Heart left ventricle (tissue), 16 donors: Measurements from ENCODE around the gene GAREM1. TPM values are rescaled to one million over a fixed set of nuclear protein-coding genes. Genes with fewer than 3 reads are reported as not detected.

Experiments used
- ATAC-seq, 4 donors: fragments of 200-7000 bp; cut with Tn5 transposase; one replicate each; pipeline ENCODE4 v1.9.1; 2020 to 2022; ENCODE audit warnings: moderate library complexity in 4 of 4, mild to moderate bottlenecking in 3 of 4, moderate number of reproducible peaks in 1 of 4
- DNase-seq, 5 donors: peaks; one replicate each; pipeline ENCODE4 v3.0.0-alpha.2; 2020
- H3K27ac ChIP-seq, 12 donors: fragments of 200-600 bp; sonication (generic) in 4 of 12; one replicate each; pipeline versions ENCODE4 v1.5.0 to v1.8.0; 2016 to 2022; ENCODE audit warnings: mild to moderate bottlenecking in 2 of 12
- H3K27me3 ChIP-seq, 9 donors: fragments of 200-600 bp; sonication (generic) in 2 of 9; one replicate each; pipeline versions ENCODE4 v1.5.1 to v1.8.0; 2016 to 2022; ENCODE audit warnings: mild to moderate bottlenecking in 3 of 9
- H3K36me3 ChIP-seq, 9 donors: fragments of 200-600 bp; sonication (generic) in 2 of 9; one replicate each; pipeline versions ENCODE4 v1.5.0 to v1.8.0; 2018 to 2022; ENCODE audit warnings: mild to moderate bottlenecking in 2 of 9
- H3K4me1 ChIP-seq, 12 donors: fragments of 200-600 bp; sonication (generic) in 4 of 12; one replicate each; pipeline versions ENCODE4 v1.5.0 to v1.8.0; 2016 to 2022; ENCODE audit warnings: mild to moderate bottlenecking in 3 of 12
- H3K4me3 ChIP-seq, 12 donors: fragments of 200-600 bp; sonication (generic) in 4 of 12; one replicate each; pipeline versions ENCODE4 v1.5.0 to v1.8.0; 2017 to 2022; ENCODE audit warnings: mild to moderate bottlenecking in 9 of 12, moderate library complexity in 4 of 12
- H3K9me3 ChIP-seq, 12 donors: fragments of 200-600 bp; sonication (generic) in 4 of 12; one replicate each; pipeline versions ENCODE4 v1.5.0 to v1.8.0; 2016 to 2022; ENCODE audit warnings: mild to moderate bottlenecking in 1 of 12
- POLR2A ChIP-seq, 2 donors: fragments of 450-650 bp; IDR thresholded peaks; one replicate each; pipeline ENCODE4 v1.6.1; 2017; ENCODE audit warnings: antibody characterized with exemption in 2 of 2, mild to moderate bottlenecking in 2 of 2, moderate library complexity in 2 of 2
- WGBS, 4 donors: extraction: QIAGEN DNeasy Blood & Tissue Kit in 2 of 4; methylation state at CpG; one replicate each; pipeline versions ENCODE4 v1.1.5 to v1.1.7; 2013 to 2018; 5-methylcytosine and 5-hydroxymethylcytosine counted together
- intact Hi-C, 10 donors: fragments of 100-400 bp; cut with DNase I; formaldehyde crosslinking; loops; one replicate each; pipeline versions ENCODE4 v1.11.1 to v1.14.2; 2022
- polyA plus RNA-seq, 2 donors: library from polyadenylated mRNA; stranded (reverse); fragments of 200-250 nt; gene quantifications; one replicate each; pipeline ENCODE4 v1.2.3, GENCODE V29; 2013
- total RNA-seq, 9 donors: library from RNA; depleted of rRNA in 2 of 9; stranded (reverse); fragments of >200 nt in 2 of 9; fragmentation: NEBNext Ultra II Directional in 3 of 9; extraction: Animal tissue kit (Norgen Biotek cat#: 25700) in 3 of 9; gene quantifications; one replicate each; pipeline versions ENCODE4 v1.1.0 to v1.2.4, GENCODE V29; 2016 to 2023
- TF ChIP-seq, protein P1 (sequence below), 12 donors: fragments of 200-600 bp; sonication (generic) in 4 of 12; IDR thresholded peaks; one replicate each; pipeline versions ENCODE4 v1.5.0 to v1.8.0; 2018 to 2022; ENCODE audit warnings: antibody characterized with exemption in 12 of 12, mild to moderate bottlenecking in 5 of 12
- donor health status: ischemic (EF 13 %, LVEDD 7.1; RV severe dilation, severe dysfunction).
- donor health status: healthy with polysubstance abuse.
- donor health status: DM: no; HTN: yes; CAD: no.
- donor health status: DM: no; HTN: no; CAD: no.
- donor health status: ischemic (EF 25% LVEDD 6.9; RV normal size, moderate dysfunction).
- donor health status: ischemic (EF 25% LVEDD 5.7; RV mildly dilated, moderate dysfunction).
- donor health status: healthy.
- donor health status: DM: yes; HTN: yes; CAD: no.
- donor health status: ischemic (EF 35%, LVEDD 5.7; RV mildly dilated, moderate dysfunction).
- donor health status: nonischemic (EF 11% LVEDD 7.7; RV severe dilation, severe dysfunction).
- donor health status: DM: yes; HTN: yes; CAD: no.
- donor health status: PGD.
- donor health status: ischemic (EF 29% LVEDD 5.4; RV normal size, mild dysfunction).
- donor health status: nonischemic (EF 23%, LVEDD 6.1; RV moderate dilation, normal function).

Gene GAREM1
- total and polyA plus RNA-seq, 11 donors, result 1.8 to 28.8 (median 13.0) TPM

DNA sequence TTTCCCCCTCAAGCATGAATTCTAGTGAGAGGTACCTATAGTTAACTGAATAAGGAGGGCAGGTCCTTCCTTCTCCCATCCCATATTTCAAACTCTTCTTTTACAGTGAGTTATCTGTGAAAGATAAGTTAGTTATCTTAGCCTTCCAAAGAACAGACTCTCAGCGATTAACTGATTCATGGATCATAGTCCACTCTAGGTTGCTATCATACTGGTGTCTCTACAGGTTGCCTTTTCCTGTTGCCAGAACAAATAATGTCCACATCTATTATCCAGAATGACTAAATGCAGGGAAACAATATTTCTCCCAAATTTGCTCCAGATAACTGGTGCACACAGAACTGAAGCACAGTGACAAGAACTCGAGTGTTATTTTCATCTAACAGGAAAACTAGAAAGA is 212.5 kb downstream of the GAREM1 start:
- DNase-seq, result no peak
- WGBS, 4 donors, result 66 to 87% (median 77%) methylated on average over 2 of the region's 2 CpGs

GRCh38 chr18:32257084-32257785 is 213.4 kb downstream of the GAREM1 start:
- no peak overlapping the region for H3K27ac ChIP-seq
- intact Hi-C loops, result no loop called here
- TF ChIP-seq, protein P1, sequence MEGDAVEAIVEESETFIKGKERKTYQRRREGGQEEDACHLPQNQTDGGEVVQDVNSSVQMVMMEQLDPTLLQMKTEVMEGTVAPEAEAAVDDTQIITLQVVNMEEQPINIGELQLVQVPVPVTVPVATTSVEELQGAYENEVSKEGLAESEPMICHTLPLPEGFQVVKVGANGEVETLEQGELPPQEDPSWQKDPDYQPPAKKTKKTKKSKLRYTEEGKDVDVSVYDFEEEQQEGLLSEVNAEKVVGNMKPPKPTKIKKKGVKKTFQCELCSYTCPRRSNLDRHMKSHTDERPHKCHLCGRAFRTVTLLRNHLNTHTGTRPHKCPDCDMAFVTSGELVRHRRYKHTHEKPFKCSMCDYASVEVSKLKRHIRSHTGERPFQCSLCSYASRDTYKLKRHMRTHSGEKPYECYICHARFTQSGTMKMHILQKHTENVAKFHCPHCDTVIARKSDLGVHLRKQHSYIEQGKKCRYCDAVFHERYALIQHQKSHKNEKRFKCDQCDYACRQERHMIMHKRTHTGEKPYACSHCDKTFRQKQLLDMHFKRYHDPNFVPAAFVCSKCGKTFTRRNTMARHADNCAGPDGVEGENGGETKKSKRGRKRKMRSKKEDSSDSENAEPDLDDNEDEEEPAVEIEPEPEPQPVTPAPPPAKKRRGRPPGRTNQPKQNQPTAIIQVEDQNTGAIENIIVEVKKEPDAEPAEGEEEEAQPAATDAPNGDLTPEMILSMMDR (IDR thresholded peaks at IDR 0.05), result no peak
- TF ChIP-seq POLR2A (IDR thresholded peaks at IDR 0.05), result no peak
- H3K27me3 ChIP-seq, result no peaks in the 10 kb centered on the region
- WGBS, 4 donors, result 73 to 90% (median 81%) methylated on average over 5 of the region's 5 CpGs
- H3K36me3 ChIP-seq, result no peaks in the 10 kb centered on the region
- ATAC-seq (no peak), DNase-seq (no peak)
- H3K4me3 ChIP-seq, result no peak overlapping the region
- H3K9me3 ChIP-seq, result no peaks in the 10 kb centered on the region
- peaks cover 0 to 2% (median 0%) of the 10 kb centered on the region in 12 donors for H3K4me1 ChIP-seq

More for the DNA sequence above, 212.5 kb downstream of the GAREM1 start:
- peaks cover 0 to 4% (median 0%) of the 10 kb centered on the region in 12 donors for H3K4me1 ChIP-seq
- TF ChIP-seq, protein P1 (IDR thresholded peaks at IDR 0.05), result no peak
- ATAC-seq, result no peak
- intact Hi-C loops, result no loop called here
- no peaks in the 10 kb centered on the region for H3K9me3 ChIP-seq
- H3K27me3 ChIP-seq, result no peaks in the 10 kb centered on the region
- no peaks in the 10 kb centered on the region for H3K36me3 ChIP-seq
- no peak overlapping the region for H3K4me3 ChIP-seq
- no peak overlapping the region for H3K27ac ChIP-seq

- H3K36me3 ChIP-seq, result no peaks in the 10 kb centered on the region
- H3K27ac ChIP-seq, result no peak overlapping the region
- H3K4me3 ChIP-seq, result no peak overlapping the region
- 75 to 88% (median 82%) methylated on average over 3 of the region's 3 CpGs for WGBS, 4 donors
- ATAC-seq, result no peak
- TF ChIP-seq, protein P1 (IDR thresholded peaks at IDR 0.05), result no peak
- intact Hi-C loops, result no loop called here
- H3K9me3 ChIP-seq, result no peaks in the 10 kb centered on the region
- no peaks in the 10 kb centered on the region for H3K27me3 ChIP-seq
- no peaks in the 10 kb centered on the region for H3K4me1 ChIP-seq
- DNase-seq, result no peak
These were observed 215.1 kb downstream of the GAREM1 start for GRCh38 chr18:32255570-32255969.

GRCh38 chr18:32252141-32252860 is 218.4 kb downstream of the GAREM1 start:
- 74 to 82% (median 77%) methylated on average over 8 of the region's 8 CpGs for WGBS, 4 donors
- no peak for ATAC-seq
- Histone ChIP-seq H3K36me3 (no peaks in the 10 kb centered on the region), H3K4me1 (no peaks in the 10 kb centered on the region), H3K27me3 (no peaks in the 10 kb centered on the region), H3K27ac (no peak overlapping the region), H3K9me3 (no peaks in the 10 kb centered on the region), H3K4me3 (no peak overlapping the region)
- intact Hi-C loops, result no loop called here
- TF ChIP-seq, protein P1 (IDR thresholded peaks at IDR 0.05), result no peak
- TF ChIP-seq POLR2A (IDR thresholded peaks at IDR 0.05), result no peak
- DNase-seq, result no peak
